Testis (tissue), 5 donors: Measurements from ENCODE around the gene SPAG8. TPM values are rescaled to one million over a fixed set of nuclear protein-coding genes. Genes with fewer than 3 reads are reported as not detected.

ENCODE experiments used
- DNase-seq: peaks from one replicate; pipeline ENCODE4 v3.0.0-alpha.2; 2019
- H3K27ac ChIP-seq, 2 donors: fragments of 200-600 bp; sonication (generic); one replicate each; pipeline ENCODE4 v1.5.1; 2019
- H3K27me3 ChIP-seq: fragments of 200-600 bp; sonication (generic); one replicate; pipeline ENCODE4 v1.5.1; 2019
- H3K36me3 ChIP-seq: fragments of 200-600 bp; sonication (generic); one replicate; pipeline ENCODE4 v1.5.1; 2017; ENCODE audit warnings: low read depth; ENCODE audit errors: missing control alignments
- H3K4me1 ChIP-seq: fragments of 200-600 bp; sonication (generic); one replicate; pipeline ENCODE4 v1.5.1; 2019
- H3K4me3 ChIP-seq, 2 donors: fragments of 200-600 bp; sonication (generic); one replicate each; pipeline ENCODE4 v1.5.1; 2017 to 2019
- H3K9me3 ChIP-seq: fragments of 200-600 bp; sonication (generic); one replicate; pipeline ENCODE4 v1.5.1; 2017
- POLR2A ChIP-seq: fragments of 450-650 bp; IDR thresholded peaks from one replicate; pipeline ENCODE4 v1.6.1; 2017; ENCODE audit warnings: antibody characterized with exemption, mild to moderate bottlenecking, moderate library complexity
- WGBS, 2 donors: methylation state at CpG; one replicate each; pipeline ENCODE4 v1.1.5; 2018; 5-methylcytosine and 5-hydroxymethylcytosine counted together
- intact Hi-C: fragments of 100-400 bp; cut with DNase I; formaldehyde crosslinking; loops from one replicate; pipeline ENCODE4 v1.15.1; 2023; ENCODE audit warnings: low total_unique reads
- long read RNA-seq, 2 donors: transcript quantifications; one replicate each; lab custom pipeline, GENCODE V29; 2026
- polyA plus RNA-seq: library from polyadenylated mRNA; stranded (reverse); fragments of 350-450 nt; fragmentation: Illumina TruSeq; extraction: RNeasy Lipid Tissue Mini Kit (QIAGEN cat#74804); gene quantifications from one replicate; pipeline ENCODE4 v1.2.3, GENCODE V29; 2014; ENCODE audit warnings: low read depth, low replicate concordance; ENCODE audit not compliant: insufficient read depth
- total RNA-seq, 2 donors: library from RNA; depleted of rRNA; stranded (reverse); fragments of >200 nt; gene quantifications; one replicate each; pipeline ENCODE4 v1.2.3, GENCODE V29; 2016
- TF ChIP-seq, protein P1 (sequence below), 3 experiments: fragments of 450-650 bp in 2 of 3; fragments of 200-600 bp in 1 of 3; sonication (generic) in 1 of 3; IDR thresholded peaks; one replicate each; pipeline ENCODE4 v1.5.1; 2016 to 2019; ENCODE audit warnings: antibody characterized with exemption in 3 of 3, mild to moderate bottlenecking in 2 of 3, moderate library complexity in 1 of 3

The SPAG8 gene, protein sequence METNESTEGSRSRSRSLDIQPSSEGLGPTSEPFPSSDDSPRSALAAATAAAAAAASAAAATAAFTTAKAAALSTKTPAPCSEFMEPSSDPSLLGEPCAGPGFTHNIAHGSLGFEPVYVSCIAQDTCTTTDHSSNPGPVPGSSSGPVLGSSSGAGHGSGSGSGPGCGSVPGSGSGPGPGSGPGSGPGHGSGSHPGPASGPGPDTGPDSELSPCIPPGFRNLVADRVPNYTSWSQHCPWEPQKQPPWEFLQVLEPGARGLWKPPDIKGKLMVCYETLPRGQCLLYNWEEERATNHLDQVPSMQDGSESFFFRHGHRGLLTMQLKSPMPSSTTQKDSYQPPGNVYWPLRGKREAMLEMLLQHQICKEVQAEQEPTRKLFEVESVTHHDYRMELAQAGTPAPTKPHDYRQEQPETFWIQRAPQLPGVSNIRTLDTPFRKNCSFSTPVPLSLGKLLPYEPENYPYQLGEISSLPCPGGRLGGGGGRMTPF
- total RNA-seq (10 to 100 TPM; 18.9 to 27.0 TPM), polyA plus RNA-seq (81.5 TPM)
- long read RNA-seq, donor 1, partial matches to known transcripts, result 27 of 28 reads
- long read RNA-seq, donor 1, other reads (novel, unspliced or antisense), result 0 of 28 reads
- long read RNA-seq, donor 2, partial matches to known transcripts, result 15 of 15 reads
- long read RNA-seq, donor 2, other reads (novel, unspliced or antisense), result 0 of 15 reads

DNA sequence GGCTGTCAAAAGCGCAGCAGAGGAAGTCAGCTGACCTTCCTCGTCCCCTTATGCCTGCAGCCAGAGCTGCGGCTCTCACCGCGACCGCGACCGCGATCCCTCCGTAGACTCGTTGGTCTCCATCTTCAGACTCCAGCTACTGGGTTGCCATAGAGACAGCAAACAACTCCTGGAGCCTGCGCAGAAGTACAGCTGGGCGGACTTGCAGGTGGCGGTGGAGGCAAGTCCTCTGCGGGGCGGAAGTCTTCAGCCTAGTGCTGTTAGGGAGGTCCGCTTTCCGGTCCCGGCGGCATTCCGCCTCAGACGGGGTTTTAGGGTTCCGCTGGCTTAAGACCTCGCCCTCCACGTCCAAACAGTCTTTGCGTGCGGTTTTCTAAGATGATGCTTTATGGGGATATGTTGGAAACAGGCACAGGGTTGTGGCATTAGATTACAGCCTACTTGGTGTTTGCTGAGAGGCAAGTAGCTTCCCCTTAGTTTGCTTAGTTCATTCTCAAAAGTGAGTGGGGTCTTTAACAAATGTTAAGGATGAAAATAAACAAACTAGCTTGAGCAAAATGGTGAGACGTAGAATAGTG, at the start of gene SPAG8:
TSS of gene SPAG8 (minus strand) at position 238 of the 578 bp plus-strand sequence. CDS start at position 123, 115 bp downstream.
- peak; percentile 32 for TF ChIP-seq POLR2A
- TF ChIP-seq, protein P1, sequence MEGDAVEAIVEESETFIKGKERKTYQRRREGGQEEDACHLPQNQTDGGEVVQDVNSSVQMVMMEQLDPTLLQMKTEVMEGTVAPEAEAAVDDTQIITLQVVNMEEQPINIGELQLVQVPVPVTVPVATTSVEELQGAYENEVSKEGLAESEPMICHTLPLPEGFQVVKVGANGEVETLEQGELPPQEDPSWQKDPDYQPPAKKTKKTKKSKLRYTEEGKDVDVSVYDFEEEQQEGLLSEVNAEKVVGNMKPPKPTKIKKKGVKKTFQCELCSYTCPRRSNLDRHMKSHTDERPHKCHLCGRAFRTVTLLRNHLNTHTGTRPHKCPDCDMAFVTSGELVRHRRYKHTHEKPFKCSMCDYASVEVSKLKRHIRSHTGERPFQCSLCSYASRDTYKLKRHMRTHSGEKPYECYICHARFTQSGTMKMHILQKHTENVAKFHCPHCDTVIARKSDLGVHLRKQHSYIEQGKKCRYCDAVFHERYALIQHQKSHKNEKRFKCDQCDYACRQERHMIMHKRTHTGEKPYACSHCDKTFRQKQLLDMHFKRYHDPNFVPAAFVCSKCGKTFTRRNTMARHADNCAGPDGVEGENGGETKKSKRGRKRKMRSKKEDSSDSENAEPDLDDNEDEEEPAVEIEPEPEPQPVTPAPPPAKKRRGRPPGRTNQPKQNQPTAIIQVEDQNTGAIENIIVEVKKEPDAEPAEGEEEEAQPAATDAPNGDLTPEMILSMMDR (IDR thresholded peaks at IDR 0.05), result peak in 1 of 3 experiments; percentile 6
- peaks cover 26% of the 10 kb centered on the region for H3K4me1 ChIP-seq
- no peaks in the 10 kb centered on the region for H3K27me3 ChIP-seq
- intact Hi-C loops, result loop anchor here (10.0 kb wide), 1 partner anchor 77 kb away; the partner anchor contains the start of genes CREB3 and TLN1
- peak; percentile 97 for DNase-seq
- H3K36me3 ChIP-seq, result no peaks in the 10 kb centered on the region
- 2% methylated on average over 16 to 28 of the region's 28 CpGs for WGBS, 2 donors
- peak within 1 kb of the TSS in 1 of 2 donors; percentile 98 for H3K27ac ChIP-seq
- H3K4me3 ChIP-seq, result peak within 1 kb of the TSS; percentile 59 to 64
- H3K9me3 ChIP-seq, result no peaks in the 10 kb centered on the region

DNA sequence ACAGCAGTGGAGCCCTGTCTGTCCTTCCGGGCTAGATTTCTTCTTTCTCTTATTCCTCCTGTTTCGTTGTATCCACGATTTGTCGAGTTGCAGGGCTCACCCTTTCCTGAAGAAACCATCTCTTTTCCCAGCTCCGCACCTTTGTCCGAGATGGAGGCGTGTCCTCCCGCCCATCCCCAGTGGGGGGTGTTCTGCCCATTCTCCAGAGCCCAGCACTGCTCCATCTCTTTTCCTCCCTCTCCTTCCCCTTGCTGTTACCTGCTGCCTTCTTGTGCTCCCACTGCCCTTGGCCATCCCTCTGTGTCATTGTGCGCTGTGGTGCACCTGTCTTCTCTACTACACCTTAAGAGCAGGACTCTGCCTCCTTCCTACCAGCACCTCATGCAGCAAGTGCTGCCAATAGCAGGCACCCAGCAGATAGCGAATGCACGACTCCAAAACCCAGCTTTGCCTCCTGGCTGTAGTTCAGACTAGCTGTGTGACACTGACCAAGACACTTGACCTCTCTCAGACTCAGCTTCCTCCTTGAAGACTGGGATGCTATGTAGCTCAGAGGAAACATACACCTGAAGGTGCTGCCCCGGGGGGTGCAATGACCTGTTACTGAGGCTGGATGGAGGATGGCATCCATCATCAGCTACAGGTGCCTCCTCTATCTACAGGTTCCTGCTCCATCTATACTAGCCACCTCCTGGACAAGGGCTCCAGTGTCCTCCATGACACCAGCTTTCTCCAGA, 49.3 kb upstream of the SPAG8 start:
- DNase-seq, result no peak
- WGBS, 2 donors, result 73 to 81% methylated on average over 12 of the region's 12 CpGs
- intact Hi-C loops, result no loop called here

DNA sequence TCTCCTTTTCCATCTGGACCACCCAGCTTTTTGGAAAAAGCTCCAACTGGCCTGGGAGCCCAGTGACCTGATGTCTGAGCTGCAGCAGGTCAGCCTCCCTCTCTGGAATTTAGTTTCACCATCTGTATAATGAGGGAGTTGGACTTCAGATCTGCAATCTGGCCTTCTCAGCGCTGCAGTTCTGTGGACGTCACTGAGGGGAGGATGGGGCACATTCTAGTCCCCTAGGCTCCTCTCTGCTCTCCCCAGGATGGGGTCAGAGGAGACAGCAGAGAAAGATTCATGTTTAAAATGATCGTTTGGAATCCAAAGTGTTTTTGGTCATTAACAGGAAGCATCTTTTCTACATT, 47.9 kb upstream of the SPAG8 start:
- peak; percentile 42 for DNase-seq
- H3K27ac ChIP-seq, result no peak overlapping the region
- H3K27me3 ChIP-seq, result no peaks in the 10 kb centered on the region
- no peak overlapping the region for H3K4me3 ChIP-seq
- intact Hi-C loops, result no loop called here
- no peaks in the 10 kb centered on the region for H3K36me3 ChIP-seq
- no peaks in the 10 kb centered on the region for H3K9me3 ChIP-seq
- 40 to 41% methylated on average over 3 of the region's 3 CpGs for WGBS, 2 donors
- no peak for TF ChIP-seq POLR2A
- TF ChIP-seq, protein P1 (IDR thresholded peaks at IDR 0.05), result no peak
- no peaks in the 10 kb centered on the region for H3K4me1 ChIP-seq

More for the DNA sequence above, 49.3 kb upstream of the SPAG8 start:
- H3K36me3 ChIP-seq, result no peaks in the 10 kb centered on the region
- H3K27me3 ChIP-seq, result no peaks in the 10 kb centered on the region
- no peak overlapping the region for H3K4me3 ChIP-seq
- no peaks in the 10 kb centered on the region for H3K4me1 ChIP-seq
- no peaks in the 10 kb centered on the region for H3K9me3 ChIP-seq
- TF ChIP-seq, protein P1 (IDR thresholded peaks at IDR 0.05), result no peak
- TF ChIP-seq POLR2A, result no peak
- H3K27ac ChIP-seq, result no peak overlapping the region

DNA sequence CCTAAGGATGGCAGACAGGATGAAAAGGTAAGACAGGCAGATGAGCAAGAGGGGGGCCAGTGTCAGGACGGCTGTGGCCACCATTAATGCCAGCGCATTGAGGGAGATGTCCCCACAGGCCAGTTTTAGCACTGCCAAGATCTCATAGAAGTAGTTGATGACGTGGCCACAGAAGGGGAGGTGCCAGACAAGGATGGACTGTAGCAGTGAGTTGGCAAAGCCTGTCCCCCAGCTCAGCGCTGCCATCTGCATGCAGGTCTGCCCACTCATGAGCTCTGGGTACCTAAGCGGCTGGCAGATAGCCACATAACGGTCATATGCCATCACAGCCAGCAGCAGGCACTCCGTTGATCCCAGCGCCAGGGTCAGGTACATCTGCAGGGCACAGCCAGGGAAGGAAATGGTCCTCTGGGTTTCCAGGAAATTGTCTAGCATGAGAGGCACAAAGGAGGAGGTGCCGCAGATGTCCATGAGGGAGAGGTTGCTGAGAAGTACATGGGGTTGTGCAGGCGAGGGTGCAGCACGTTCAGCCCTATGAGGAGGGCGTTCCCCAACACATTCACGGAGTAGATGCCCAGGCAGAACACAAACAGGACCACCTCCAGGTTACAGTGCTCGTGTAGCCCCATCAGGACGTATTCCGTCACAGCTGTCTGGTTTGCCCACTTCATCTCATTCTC, 47.4 kb upstream of the SPAG8 start:
- 52 to 62% methylated on average over 14 to 16 of the region's 16 CpGs for WGBS, 2 donors
- H3K4me1 ChIP-seq, result no peaks in the 10 kb centered on the region
- no peaks in the 10 kb centered on the region for H3K9me3 ChIP-seq
- no peak overlapping the region for H3K27ac ChIP-seq
- no peak overlapping the region for H3K4me3 ChIP-seq
- H3K27me3 ChIP-seq, result no peaks in the 10 kb centered on the region
- H3K36me3 ChIP-seq, result no peaks in the 10 kb centered on the region
- DNase-seq, result no peak
- intact Hi-C loops, result no loop called here
- TF ChIP-seq, protein P1 (IDR thresholded peaks at IDR 0.05), result no peak
- TF ChIP-seq POLR2A, result no peak
